HG03103 (cell line): Measurements from ENCODE around the gene SMPDL3A.
"Not testable (repeated sequence)": the region's sequence is repeated elsewhere in the genome, so short reads cannot be mapped to it uniquely, and the experiment has no call there.

Experiments used
- ATAC-seq: cut with Tn5 transposase; IDR thresholded peaks from one replicate; pipeline ENCODE4 v1.9.1; 2021; ENCODE audit warnings: low read depth; ENCODE audit not compliant: unreplicated experiment

Gene SMPDL3A, protein sequence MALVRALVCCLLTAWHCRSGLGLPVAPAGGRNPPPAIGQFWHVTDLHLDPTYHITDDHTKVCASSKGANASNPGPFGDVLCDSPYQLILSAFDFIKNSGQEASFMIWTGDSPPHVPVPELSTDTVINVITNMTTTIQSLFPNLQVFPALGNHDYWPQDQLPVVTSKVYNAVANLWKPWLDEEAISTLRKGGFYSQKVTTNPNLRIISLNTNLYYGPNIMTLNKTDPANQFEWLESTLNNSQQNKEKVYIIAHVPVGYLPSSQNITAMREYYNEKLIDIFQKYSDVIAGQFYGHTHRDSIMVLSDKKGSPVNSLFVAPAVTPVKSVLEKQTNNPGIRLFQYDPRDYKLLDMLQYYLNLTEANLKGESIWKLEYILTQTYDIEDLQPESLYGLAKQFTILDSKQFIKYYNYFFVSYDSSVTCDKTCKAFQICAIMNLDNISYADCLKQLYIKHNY

DNA sequence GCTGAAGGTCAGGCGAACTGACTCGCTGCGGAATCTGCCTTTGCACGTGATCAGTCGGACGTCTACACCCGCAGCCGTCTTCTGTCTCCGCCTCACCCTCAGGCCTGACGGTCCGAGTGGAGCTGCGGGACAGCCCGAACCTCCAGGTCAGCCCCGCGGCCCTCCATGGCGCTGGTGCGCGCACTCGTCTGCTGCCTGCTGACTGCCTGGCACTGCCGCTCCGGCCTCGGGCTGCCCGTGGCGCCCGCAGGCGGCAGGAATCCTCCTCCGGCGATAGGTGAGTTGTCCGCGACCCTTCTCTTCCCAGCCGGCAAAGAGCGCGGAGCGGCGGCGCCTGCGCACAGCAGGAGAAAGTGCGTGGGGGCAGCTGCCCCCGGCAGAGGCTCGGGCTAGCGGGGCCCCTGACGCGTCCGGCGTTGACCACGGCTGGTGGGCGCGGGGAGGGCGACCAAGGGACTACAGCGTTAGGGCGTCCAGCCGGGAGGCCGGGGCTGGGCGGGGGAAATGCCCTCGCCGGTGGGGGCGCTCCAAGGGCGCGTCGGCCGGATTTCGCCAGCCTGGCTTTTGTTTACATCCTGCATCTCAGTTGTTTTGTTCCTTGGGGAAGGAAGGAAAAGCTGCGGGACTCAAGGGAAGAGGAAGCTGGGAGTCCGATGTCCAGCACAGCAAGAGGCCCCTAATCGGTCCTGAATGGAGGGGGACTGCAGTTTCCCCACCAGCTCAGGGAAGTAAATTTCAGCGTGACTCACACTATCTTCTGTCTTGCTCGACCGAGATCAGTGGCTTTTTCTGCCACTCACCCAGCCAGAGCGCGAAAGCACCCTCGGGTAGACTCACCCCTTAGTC is at the start of gene SMPDL3A:
SMPDL3A (plus strand) TSS at position 77 of the 846 bp plus-strand sequence; CDS start at position 166, 89 bp downstream.
- peak; percentile 57 for ATAC-seq

DNA sequence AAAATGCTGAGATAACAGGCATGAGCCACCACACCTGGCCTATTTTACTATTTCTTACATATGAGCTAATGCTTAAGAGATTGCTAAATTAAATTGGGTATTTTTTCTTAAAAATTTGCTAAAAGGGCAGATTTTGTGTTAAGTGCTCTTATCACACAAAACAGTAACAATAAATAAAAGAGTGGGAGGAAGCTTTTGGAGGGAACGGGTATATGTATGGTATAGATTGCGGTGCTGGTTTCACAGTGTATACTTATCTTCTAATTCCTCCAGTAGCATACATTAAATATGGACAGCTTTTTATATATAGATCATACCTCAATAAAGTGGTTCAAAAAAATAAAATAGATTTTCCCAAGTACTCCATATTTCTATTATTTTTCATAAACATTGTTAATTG is 49.0 kb upstream of the SMPDL3A start:
- ATAC-seq, result no peak

DNA sequence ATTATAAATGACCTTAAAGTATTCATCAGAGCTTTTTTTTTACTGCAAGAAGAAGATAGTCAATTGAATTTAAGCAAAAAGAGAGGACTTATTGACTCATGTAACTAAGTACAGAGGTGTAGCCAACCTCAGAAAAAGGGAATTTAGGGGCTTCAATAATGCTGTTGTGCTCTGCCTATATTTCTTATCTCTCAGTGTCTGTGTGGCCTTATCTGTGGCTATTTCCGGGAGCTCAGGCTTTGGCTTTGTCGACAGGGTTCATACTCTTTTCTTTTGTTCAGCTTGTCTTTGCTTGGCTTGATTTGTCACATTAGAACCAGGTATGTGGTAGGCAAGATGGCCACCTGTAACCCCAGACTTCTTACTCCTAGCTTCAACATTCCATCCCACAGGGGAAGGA is 48.1 kb upstream of the SMPDL3A start:
- no peak for ATAC-seq

DNA sequence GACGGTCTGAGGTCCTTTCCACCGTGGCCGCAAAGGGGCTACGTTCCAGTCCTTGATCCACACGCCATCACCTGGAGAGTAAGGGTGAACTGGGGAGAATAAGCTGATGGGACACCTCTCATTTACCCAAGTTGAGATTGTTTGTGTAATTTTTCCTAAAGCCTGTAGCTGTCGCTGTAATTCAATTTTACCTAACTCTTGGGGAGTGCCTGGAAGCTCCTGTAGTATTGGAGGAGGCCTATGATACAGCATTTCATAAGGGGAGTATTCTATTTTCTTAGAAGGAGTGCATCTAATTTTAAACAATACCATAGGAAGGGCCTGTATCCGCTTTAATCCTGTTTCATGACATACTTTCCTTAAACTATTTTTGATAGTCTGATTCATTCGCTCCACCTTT is 44.8 kb upstream of the SMPDL3A start:
- peak; percentile 56 for ATAC-seq

DNA sequence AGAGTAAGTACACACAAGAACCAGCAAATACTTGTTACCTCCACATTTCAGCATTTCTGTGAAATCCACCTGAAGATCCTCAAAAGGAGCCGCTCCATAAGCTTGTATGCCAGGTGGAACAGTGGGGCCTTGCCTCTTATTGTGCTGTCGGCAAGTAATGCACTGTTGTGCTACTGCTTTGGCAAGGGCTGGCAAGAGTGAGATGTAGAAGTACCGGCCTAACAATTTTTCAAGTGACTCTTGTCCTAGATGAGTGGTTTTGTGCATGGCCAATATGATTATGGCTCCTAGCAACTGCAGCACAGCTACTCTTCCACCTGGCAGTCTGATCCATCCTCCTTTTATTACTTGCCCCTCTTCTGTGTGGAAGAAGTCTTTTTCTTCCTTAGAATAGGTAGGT is 44.2 kb upstream of the SMPDL3A start:
- not testable (repeated sequence) for ATAC-seq

DNA sequence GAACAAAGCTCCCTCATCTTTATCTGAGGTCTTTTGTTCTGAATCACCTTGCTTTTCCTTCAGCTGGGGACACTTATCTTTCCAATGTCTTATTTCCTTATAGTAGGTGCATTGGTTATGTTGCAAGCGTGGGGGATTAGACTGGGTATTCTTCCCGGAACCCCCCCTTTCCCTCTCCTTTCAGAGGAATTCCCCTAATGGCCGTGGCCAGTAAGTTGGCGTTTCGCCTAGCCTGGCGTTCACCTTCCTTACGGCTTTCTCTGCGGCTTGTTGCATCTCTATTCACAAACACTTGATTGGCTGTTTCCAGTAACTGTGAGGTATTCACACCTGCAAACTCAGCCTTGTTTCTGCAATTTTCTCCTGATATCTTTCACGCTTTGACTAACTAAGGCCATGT is 42.4 kb upstream of the SMPDL3A start:
- no peak for ATAC-seq

DNA sequence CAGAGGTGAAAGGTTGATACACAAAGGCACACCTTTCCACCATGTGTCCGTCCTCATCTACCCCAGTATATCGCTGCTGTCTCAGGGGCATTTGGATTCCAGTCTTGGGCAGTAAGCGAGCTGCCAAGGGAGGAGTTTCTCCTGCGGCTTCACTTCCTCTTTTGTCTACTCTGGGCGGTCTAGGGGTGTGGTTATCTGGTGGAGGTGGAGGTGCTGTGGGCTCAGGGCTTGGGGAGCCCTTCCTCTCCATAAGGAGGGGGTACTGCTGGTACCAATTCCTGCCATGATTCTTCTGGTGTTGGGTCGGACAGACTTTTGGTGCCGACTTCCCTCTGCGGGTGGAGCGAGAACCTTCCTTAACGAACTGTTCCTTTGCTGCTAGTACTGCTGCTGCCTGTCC is 41.5 kb upstream of the SMPDL3A start:
- ATAC-seq, result no peak

DNA sequence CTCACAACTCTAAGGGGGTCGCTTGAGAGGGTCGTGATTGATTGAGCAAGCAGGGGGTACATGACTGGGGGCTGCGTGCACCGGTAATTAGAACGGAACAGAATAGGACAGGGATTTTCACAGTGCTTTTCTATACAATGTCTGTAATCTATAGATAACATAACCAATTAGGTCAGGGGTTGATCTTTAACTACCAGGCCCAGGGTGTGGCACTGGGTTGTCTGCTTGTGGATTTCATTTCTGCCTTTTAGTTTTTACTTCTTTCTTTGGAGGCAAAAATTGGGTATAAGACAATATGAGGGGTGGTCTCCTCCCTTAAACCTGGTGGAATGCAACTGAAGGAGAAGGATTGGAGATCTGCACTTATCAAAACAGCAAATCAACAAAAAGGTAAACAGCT is 40.1 kb upstream of the SMPDL3A start:
- ATAC-seq, result not testable (repeated sequence)

DNA sequence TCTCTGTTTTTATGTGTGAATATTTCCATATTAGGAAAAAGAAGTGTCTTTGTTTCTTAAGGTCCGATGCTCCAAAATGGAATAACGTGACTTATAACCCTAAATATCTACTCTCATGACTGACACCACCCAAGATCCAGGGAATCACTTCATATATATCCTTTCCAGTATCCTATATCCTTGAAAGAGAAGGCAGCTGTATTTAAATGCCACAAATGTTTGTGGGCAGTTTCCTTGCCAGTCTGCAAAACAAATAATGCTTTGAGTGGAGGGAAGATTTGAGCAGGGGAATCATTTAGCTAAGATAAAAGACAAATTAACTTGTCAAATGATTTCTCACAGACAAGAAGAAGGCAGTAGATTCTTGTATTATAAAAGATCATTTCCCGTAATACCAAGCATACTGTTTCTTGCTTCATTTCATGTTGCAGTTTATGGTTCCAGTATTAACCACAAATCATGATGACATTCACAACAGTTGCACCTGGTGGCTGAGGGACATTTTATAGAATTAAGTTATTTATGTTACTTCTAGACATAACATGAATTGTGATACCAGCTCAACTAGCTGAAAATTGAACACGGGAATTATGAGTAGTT is 39.5 kb upstream of the SMPDL3A start:
- ATAC-seq, result no peak

DNA sequence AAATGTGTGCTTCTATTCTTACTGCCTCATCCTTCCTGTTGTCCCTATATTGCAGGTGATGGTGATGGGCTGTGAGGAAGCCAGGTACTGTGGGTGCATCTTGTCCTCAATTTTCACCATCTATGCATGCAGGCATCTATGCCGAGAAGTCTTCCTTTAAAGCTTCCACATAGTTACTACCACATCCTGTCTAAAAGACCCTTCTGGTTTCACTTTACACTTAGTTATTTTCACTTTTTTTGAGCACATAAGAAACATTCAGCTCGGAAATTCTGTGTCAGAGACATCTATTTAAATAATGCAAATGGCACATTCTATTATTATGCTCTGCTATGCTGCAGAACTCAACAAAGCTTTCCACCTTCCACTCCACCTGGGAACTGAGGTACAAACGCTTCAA is 37.7 kb upstream of the SMPDL3A start:
- ATAC-seq, result peak; percentile 84

DNA sequence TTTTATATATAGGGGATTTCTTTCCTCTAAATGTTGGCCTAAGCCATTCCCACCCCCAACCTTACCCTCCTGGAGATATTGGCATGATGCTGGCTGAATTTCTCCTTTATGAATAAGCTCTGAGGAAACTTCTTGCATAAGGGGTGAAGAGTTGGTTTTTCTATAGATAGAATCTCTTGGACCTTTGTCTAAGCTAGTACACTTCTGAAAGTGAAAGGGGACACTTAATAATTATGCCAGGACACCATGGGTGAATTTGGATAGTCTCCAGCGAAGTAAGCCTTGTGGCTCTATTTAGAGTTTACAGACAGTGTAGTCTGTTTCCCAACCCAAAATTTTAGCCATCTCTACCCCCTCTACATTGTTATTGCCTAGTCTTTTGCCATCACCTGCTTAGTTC is 36.6 kb upstream of the SMPDL3A start:
- no peak for ATAC-seq

DNA sequence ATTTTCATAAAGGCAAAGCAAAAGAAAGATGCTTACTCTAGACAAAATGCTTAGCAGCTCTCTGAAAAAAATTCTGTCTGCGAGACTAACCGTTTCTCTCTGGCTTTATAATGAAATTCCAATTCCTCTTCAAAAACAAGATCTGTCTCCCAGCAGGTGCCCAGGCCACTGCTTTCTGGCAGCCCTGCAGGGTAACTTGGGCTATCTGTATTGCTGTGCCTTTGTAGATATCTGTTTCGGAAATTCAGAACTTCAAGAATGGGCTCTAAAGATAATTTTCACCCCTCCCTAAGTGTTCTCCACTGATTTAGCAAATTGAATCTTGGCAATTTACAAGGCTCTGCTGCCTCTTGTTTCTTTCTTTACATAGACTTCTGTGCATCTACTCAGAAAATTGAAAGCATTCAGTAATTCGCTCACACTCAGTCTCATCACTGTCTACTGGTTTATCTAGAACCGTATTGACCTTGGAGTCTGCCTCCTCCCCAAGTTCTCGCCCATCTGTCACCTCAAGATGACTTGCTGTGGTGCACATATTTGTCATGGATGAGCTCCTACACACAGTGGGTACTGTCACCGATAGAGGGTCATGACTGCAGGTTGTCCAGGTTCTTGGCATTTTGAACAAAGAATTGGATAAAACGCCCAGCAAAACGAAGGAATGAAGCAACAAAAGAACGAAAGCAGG is 35.9 kb upstream of the SMPDL3A start:
- no peak for ATAC-seq

DNA sequence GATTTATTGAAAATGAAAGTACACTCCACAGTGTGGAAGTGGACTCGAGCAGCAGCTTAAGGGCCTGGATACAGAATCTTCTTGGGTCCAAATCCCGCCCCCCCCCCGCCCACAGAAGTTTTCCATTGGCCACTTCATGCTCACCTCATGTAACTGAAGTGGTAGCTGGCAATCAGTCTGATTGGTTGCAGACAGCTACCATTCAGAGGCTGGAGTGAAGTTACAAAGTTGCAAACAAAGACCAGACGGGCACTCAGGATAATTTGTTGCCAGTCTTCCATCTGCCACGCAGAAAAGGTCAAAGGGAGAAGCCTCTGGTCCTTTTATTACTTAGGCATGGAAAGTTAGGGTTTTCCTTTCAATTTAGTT is 35.4 kb upstream of the SMPDL3A start:
- no peak for ATAC-seq

DNA sequence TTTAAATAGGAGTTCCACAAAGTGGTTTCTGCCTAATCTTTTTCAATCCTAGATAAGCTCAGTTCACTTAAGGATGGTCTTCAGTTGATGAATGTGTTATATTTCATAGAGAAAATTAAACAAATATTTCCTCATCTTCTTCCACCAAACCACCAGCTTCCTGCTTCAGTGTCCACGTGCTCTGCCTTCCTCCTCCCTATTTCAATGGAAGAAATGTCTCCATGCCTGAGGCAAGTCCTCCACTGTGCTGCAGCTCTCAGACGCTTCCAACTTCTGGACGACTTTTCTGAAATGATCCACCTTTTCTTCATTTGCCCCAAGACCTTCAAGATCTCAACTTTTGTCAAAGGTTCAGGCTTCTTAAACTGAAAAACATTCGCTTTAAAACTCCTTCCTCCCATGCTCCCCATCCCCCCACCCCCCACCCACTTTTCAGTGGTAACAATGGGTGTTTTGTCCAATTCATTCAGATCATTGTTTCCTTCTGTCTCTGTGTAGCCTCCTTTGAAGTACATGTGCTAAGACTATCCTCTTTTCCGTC is 34.8 kb upstream of the SMPDL3A start:
- no peak for ATAC-seq

DNA sequence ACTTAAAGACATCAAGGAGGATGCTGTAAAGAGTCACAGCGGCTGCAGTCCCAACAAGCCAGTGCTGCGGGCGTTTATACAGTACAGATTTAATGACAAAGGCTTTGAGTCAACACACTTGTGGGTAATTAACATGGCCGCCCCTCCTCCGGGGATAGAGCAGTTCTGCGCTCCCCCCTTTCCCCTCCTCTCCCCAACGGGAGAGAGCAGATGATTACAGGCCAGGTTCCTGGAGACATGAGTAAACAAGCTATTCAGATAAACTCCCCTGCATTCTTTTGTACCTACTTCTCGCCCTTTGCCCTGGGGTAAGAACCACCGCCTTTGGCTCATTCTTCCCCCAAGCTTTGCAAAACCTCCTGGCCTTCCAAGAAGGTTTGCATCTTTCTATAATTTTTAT is 33.2 kb upstream of the SMPDL3A start:
- ATAC-seq, result no peak

DNA sequence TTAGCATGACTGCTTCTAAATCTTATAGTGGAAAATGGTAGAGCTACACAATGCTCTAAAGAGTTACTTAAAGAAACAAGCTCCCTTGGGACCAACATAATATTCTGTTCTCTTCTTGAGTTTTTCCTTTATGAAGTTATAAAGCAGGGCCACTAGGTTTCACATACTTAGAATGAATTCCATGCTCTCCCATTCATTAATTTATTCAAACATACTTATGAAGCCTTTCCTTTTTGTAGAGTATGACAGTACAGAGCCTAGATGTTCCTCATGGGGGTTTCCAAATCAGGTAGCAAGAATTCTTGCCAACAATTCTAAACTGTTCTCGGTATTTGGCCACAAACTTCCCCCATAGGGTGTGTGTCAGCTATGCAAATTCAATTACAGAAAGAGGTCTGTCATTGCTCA is 30.1 kb upstream of the SMPDL3A start:
- ATAC-seq, result peak; percentile 98

DNA sequence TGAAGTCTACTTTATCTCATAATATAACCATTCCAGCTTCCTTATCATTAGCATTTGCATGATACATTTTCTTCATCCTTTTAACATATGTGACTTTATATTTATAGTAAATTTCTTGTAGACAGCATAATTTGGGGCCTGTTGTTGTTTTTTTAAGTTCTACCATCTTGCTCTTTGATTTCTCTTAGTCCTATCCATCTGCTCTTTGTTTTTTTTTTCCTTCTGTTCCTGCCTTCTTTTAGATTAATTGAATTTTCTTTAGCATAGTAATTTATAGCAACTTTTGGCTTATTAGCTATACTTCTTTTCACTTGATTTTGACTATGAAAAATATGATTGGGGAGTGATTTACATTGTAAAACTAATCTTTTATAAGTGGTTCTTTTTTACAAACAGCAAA is 28.7 kb upstream of the SMPDL3A start:
- ATAC-seq, result no peak

DNA sequence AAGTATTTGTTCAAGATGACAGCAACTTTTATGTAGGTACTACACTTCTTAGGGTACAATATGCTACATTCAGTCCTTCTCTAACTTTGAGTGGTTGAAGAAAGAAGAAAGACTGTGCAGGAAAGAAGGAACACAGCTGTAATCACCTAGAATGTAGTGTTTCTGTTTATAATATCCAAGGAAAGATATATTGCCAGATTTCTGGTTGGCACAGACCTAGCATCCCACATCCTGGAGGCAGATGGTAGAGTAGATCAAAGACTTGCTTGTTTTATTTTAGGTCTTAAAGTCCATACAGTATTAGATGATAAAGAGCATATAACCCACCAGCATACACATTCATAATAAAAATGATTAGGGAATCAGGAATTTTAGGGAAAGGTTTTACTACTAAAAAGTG is 22.8 kb upstream of the SMPDL3A start:
- ATAC-seq, result no peak

DNA sequence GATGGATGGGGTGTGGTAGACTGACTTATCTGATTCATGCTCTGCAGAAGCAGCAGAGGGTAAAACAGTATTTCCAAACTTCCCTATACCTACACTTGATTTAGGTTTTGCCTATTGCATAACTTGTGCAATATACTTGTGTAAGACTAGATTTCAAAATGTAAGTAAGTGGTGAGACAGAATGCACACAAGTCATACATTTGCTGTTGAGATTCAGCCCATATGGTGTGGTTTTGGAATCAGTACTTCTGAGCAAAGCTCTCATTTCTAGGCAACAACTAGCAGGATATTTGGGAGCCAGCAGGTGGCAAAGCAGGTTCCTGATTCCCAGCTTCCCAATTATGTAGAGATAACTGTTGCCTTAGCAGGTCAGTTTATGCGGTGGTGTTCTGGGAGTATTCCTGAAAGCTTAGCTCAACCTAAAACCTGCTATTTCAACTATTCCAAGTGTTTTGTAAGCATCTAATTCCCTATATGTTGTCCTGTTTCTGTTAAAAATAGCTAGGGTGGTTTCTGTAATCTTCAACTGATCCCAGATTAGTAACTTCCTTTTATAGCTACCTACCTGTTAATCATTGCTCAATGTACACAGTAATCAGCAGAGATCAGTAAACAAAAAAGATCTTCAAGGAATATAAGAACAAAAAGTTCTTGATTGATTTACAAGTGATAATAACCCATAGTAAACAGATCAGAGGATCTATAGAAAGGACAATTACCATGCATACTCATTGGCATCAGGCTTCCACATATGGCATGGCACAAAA is 18.0 kb upstream of the SMPDL3A start:
- no peak for ATAC-seq
